K562 (cell line): ENCODE measurements around the gene CETN1.

Source experiments
- ELF4 ChIP-seq: fragments of 450-650 bp; formaldehyde crosslinking; IDR thresholded peaks from 2 replicates; pipeline ENCODE4 v1.4.0; 2022; ENCODE audit warnings: missing genetic modification characterization
- IRF2 ChIP-seq: sonication (generic); formaldehyde crosslinking; IDR thresholded peaks from 2 replicates; pipeline ENCODE4 v1.8.1; 2022; ENCODE audit warnings: mild to moderate bottlenecking, missing genetic modification reagents
- XRCC4 ChIP-seq: IDR thresholded peaks from one replicate; pipeline ENCODE4 v1.6.1; 2011; ENCODE audit not compliant: insufficient read depth, insufficient read length; ENCODE audit errors: extremely low read depth

DNA sequence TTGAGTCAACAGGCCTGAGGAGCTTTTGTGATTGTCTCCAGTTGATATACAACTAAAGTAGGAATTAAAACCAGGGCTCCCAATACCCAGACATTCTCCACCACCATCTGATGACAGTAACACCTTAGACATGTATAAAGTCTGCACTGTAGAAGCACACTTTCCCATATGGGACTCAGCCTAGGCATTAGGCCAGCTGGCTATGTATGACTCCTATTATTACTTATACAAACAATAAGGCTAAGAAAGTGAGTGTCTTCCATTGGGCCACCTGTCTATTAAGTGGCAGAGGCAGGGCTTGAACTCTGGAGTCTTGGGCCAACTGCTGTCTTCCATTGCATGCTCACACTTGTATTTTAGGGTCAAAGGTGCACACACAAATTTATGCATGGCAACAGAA lies 47.5 kb upstream of the CETN1 start:
- TF ChIP-seq XRCC4 (no peak), IRF2 (no peak), ELF4 (CRISPR knock-in tag) (no peak)
